Endothelial cell of umbilical vein (primary cell): ENCODE results near the gene RGS8. TPM values are rescaled to one million over a fixed set of nuclear protein-coding genes. Genes with fewer than 3 reads are reported as not detected.

Source experiments
- BruUV-seq: library from RNA; stranded (reverse); fragments of 400-500 nt; replicated peaks from 2 replicates; lab custom pipeline; 2021; lab: Mats Ljungman, UMichigan
- CTCF ChIA-PET: fragments of 300-600, 350-600 bp; sonication (Branson Sonifier 250); formaldehyde crosslinking; loops from one replicate; lab custom pipeline; 2021; ENCODE audit warnings: antibody characterized with exemption, inconsistent platforms; lab: Charles Lee
- POLR2A ChIA-PET: fragments of 300-600, 350-600 bp; sonication (Branson Sonifier 250); formaldehyde crosslinking; loops from one replicate; lab custom pipeline; 2021; ENCODE audit warnings: antibody characterized with exemption, inconsistent platforms; lab: Charles Lee
- DNase-seq: peaks from one replicate; pipeline ENCODE4 v3.0.0-alpha.2; 2011; ENCODE audit warnings: low read depth, low spot score
- FAIRE-seq: peaks from 2 replicates; lab custom pipeline; 2011; peaks lifted over from hg19 to GRCh38; lab: Jason Lieb, UNC
- H2AFZ ChIP-seq: 2 replicates; pipeline ENCODE4 v1.6.0; 2012; ENCODE audit warnings: low read depth, low read length, control low read depth, inconsistent platforms
- H3K27ac ChIP-seq: 2 replicates; pipeline ENCODE4 v1.5.1; 2011; ENCODE audit warnings: low read depth, mild to moderate bottlenecking, control low read depth, low read length, moderate library complexity; ENCODE audit not compliant: insufficient read depth
- H3K27me3 ChIP-seq, 2 experiments: 2 replicates each; pipeline versions ENCODE4 v1.6.0 to v1.6.1; 2011; ENCODE audit warnings: low read length in 2 of 2, mixed read lengths in 1 of 2; ENCODE audit not compliant: control insufficient read depth in 2 of 2, insufficient read depth in 2 of 2
- H3K36me3 ChIP-seq, 2 experiments: 2 replicates in 1 of 2; 3 replicates in 1 of 2; pipeline ENCODE4 v1.5.1; 2011; ENCODE audit warnings: low read length in 2 of 2, mild to moderate bottlenecking in 1 of 2, moderate library complexity in 1 of 2; ENCODE audit not compliant: control insufficient read depth in 2 of 2, insufficient read depth in 2 of 2; ENCODE audit errors: extremely low read depth in 1 of 2
- H3K4me1 ChIP-seq: 3 replicates; pipeline ENCODE4 v1.5.1; 2011; ENCODE audit warnings: mild to moderate bottlenecking, low read length; ENCODE audit not compliant: control insufficient read depth, insufficient read depth; ENCODE audit errors: extremely low read depth
- H3K4me2 ChIP-seq: 2 replicates; pipeline ENCODE4 v1.6.1; 2011; ENCODE audit warnings: low read length, control low read depth, mixed read lengths; ENCODE audit not compliant: insufficient read depth
- H3K4me3 ChIP-seq, 3 experiments: fragments of 200-600 bp in 1 of 3; sonication (generic), shearing (Covaris generic) in 1 of 3; replicated peaks in 1 of 3; 2 replicates each; pipeline ENCODE4 v1.5.1; 2011 to 2016; ENCODE audit warnings: control low read depth in 3 of 3, low read length in 3 of 3, mild to moderate bottlenecking in 2 of 3, inconsistent platforms in 1 of 3, low read depth in 1 of 3, moderate library complexity in 1 of 3; ENCODE audit not compliant: insufficient read depth in 1 of 3
- H3K79me2 ChIP-seq: 2 replicates; pipeline ENCODE4 v1.6.0; 2012; ENCODE audit warnings: low read length, inconsistent platforms; ENCODE audit not compliant: control insufficient read depth, insufficient read depth
- H3K9ac ChIP-seq: replicated peaks from 2 replicates; pipeline ENCODE3; 2011; ENCODE audit warnings: low read length, control low read depth; ENCODE audit not compliant: insufficient read depth; ENCODE audit errors: extremely low read depth
- H3K9me1 ChIP-seq: replicated peaks from 3 replicates; pipeline ENCODE4 v1.6.0; 2011; ENCODE audit warnings: mild to moderate bottlenecking, low read length; ENCODE audit not compliant: control insufficient read depth, insufficient read depth; ENCODE audit errors: extremely low read depth
- H3K9me3 ChIP-seq: replicated peaks from 2 replicates; pipeline ENCODE4 v1.5.1; 2012; ENCODE audit warnings: low read length, inconsistent platforms; ENCODE audit not compliant: control insufficient read depth, insufficient read depth
- H4K20me1 ChIP-seq: replicated peaks from 2 replicates; pipeline ENCODE3; 2011; ENCODE audit warnings: mild to moderate bottlenecking, low read length; ENCODE audit not compliant: control insufficient read depth, insufficient read depth; ENCODE audit errors: extremely low read depth
- GATA2 ChIP-seq: IDR thresholded peaks from 2 replicates; pipeline ENCODE4 v1.7.0; 2011; ENCODE audit warnings: low read depth, mild to moderate bottlenecking, moderate library complexity, mixed read lengths, low read length; ENCODE audit not compliant: insufficient read length, insufficient read depth
- JUN ChIP-seq: IDR thresholded peaks from 2 replicates; pipeline ENCODE4 v1.6.1; 2011; ENCODE audit warnings: borderline replicate concordance, low read depth; ENCODE audit not compliant: insufficient read length, insufficient read depth
- POLR2A ChIP-seq: IDR thresholded peaks from 2 replicates; pipeline ENCODE4 v1.6.1; 2012; ENCODE audit warnings: low read depth, mild to moderate bottlenecking, control low read depth, low read length
- dilution Hi-C: fragments of 300-500 bp; cut with MboI; formaldehyde crosslinking; loops from one replicate; pipeline ENCODE4 v1.15.0; 2019; ENCODE audit warnings: low sequenced_read_pairs; ENCODE audit not compliant: extremely low pct_ligation_motif_present
- intact Hi-C: fragments of 100-400 bp; cut with micrococcal nuclease; formaldehyde crosslinking; loops from one replicate; pipeline ENCODE4 v1.10.0; 2022
- polyA plus RNA-seq, 4 experiments: library from polyadenylated mRNA; depleted of rRNA in 3 of 4; stranded (reverse) in 3 of 4; unstranded in 1 of 4; fragments of >200 nt; gene quantifications; 2 replicates each; pipeline versions ENCODE4 v1.2.1 to v1.2.3, GENCODE V29; 2011 to 2012; ENCODE audit warnings: missing spikeins in 1 of 4
- total RNA-seq: library from RNA; stranded (reverse); gene quantifications from 2 replicates; pipeline ENCODE4 v1.2.3, GENCODE V29; 2021
- TF ChIP-seq, protein P1 (sequence below): IDR thresholded peaks from 2 replicates; pipeline ENCODE4 v1.6.1; 2011; ENCODE audit not compliant: insufficient read depth, insufficient read length
- TF ChIP-seq, protein P2 (sequence below), 2 donors: IDR thresholded peaks; 1 replicate in 1 of 2; 2 replicates in 1 of 2; pipeline ENCODE4 v1.5.1; 2011; ENCODE audit warnings: low read length in 2 of 2, mild to moderate bottlenecking in 2 of 2, moderate library complexity in 2 of 2, control low read depth in 1 of 2, inconsistent platforms in 1 of 2, low read depth in 1 of 2; ENCODE audit not compliant: insufficient read depth in 1 of 2; ENCODE audit errors: extremely low read depth in 1 of 2

The RGS8 gene
- total and polyA plus RNA-seq, 2 donors (not counting 3 experiments of a cell fraction or from before 2014, with no cell fraction given), result not detected

DNA sequence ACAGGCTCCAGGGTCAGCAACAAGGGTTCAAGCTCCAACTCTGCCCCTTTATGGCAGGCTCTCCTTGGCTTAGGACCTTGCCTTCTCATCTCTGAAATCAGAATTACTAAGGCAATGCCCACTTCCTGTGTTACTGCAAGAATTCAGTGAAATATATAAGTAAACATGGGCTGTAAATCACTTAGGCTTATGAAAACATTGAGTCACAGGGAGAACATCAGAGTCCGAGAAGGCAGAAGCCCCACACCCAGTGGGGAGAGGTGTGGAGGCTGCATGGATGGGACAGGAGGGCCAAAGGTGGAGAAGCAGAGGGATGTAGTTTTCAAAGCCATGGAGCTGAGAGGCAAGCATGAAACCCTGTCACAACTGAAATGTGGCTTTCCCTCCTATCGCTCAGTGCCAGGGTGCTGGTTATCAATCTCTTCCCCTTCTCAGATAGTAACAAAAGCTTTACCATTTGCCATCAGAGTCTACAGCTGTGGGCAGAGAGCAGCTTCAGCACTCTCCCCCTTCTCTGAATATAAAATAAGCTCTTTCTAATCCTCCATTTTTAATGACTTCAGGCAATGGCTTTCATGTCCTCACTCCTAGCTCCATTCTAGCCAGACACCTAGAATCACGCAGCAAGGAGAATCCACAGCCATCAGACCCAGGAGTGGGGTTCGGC, 3.4 kb downstream of the RGS8 start:
- Histone ChIP-seq H3K4me2 (no peak overlapping the region), H3K27me3 (no peaks in the 10 kb centered on the region), H3K36me3 (no peaks in the 10 kb centered on the region), H4K20me1 (no peaks in the 10 kb centered on the region), H3K9me1 (no peaks in the 10 kb centered on the region), H2AFZ (no peak overlapping the region), H3K79me2 (no peaks in the 10 kb centered on the region), H3K4me1 (no peaks in the 10 kb centered on the region), H3K4me3 (no peak overlapping the region), H3K27ac (no peak overlapping the region), H3K9ac (no peak overlapping the region), H3K9me3 (no peaks in the 10 kb centered on the region)
- BruUV-seq, result no TSS peak
- POLR2A ChIA-PET, result no interaction called here
- dilution Hi-C loops, result no loop called here
- FAIRE-seq (no peak), DNase-seq (no peak)
- CTCF ChIA-PET, result interaction anchor here (1.0 to 1.1 kb wide), 2 partner anchors 19 to 52 kb away, joined by 3 read pairs; no protein-coding TSS in a partner anchor
- intact Hi-C loops, result no loop called here
- TF ChIP-seq, protein P1, sequence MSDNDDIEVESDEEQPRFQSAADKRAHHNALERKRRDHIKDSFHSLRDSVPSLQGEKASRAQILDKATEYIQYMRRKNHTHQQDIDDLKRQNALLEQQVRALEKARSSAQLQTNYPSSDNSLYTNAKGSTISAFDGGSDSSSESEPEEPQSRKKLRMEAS, result no peak
- no peak for TF ChIP-seq JUN
- TF ChIP-seq, protein P2, sequence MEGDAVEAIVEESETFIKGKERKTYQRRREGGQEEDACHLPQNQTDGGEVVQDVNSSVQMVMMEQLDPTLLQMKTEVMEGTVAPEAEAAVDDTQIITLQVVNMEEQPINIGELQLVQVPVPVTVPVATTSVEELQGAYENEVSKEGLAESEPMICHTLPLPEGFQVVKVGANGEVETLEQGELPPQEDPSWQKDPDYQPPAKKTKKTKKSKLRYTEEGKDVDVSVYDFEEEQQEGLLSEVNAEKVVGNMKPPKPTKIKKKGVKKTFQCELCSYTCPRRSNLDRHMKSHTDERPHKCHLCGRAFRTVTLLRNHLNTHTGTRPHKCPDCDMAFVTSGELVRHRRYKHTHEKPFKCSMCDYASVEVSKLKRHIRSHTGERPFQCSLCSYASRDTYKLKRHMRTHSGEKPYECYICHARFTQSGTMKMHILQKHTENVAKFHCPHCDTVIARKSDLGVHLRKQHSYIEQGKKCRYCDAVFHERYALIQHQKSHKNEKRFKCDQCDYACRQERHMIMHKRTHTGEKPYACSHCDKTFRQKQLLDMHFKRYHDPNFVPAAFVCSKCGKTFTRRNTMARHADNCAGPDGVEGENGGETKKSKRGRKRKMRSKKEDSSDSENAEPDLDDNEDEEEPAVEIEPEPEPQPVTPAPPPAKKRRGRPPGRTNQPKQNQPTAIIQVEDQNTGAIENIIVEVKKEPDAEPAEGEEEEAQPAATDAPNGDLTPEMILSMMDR (IDR thresholded peaks at IDR 0.05; ENCODE audit: extremely low read depth in 1 of 2, insufficient read depth in 1 of 2, low read depth in 1 of 2, low read length in 2 of 2), result no peak
- TF ChIP-seq POLR2A, result no peak
- no peak for TF ChIP-seq GATA2
